PC-9 (cell line): ENCODE results near the gene SAPCD2. TPM values are rescaled to one million over a fixed set of nuclear protein-coding genes. Genes with fewer than 3 reads are reported as not detected.

Source experiments
- BruUV-seq: library from RNA; stranded (reverse); fragments of 400-500 nt; replicated peaks from 2 replicates; lab custom pipeline; 2021; lab: Mats Ljungman, UMichigan
- CTCF ChIA-PET: fragments of 300-600 bp; sonication (Branson Sonifier 250); formaldehyde crosslinking; loops from one replicate; lab custom pipeline; 2022; ENCODE audit warnings: antibody characterized with exemption; lab: Charles Lee
- POLR2A ChIA-PET: fragments of 300-600 bp; sonication (Branson Sonifier 250); formaldehyde crosslinking; loops from one replicate; lab custom pipeline; 2022; ENCODE audit warnings: antibody characterized with exemption; ENCODE audit not compliant: unreplicated experiment; lab: Charles Lee
- DNase-seq, 2 experiments: peaks; one replicate each; pipeline versions ENCODE4 v3.0.0 to v3.0.0-alpha.2; 2015 to 2022; ENCODE audit warnings: mixed read lengths in 1 of 2
- H2AFZ ChIP-seq: fragments of 200-600 bp; sonication (generic); 2 replicates; pipeline ENCODE4 v1.8.1; 2017; ENCODE audit warnings: antibody characterized with exemption
- H3F3A ChIP-seq: fragments of 200-600 bp; sonication (generic); 2 replicates; pipeline ENCODE4 v1.8.1; 2017; ENCODE audit warnings: antibody characterized with exemption, mild to moderate bottlenecking, low read depth; ENCODE audit not compliant: insufficient read depth
- H3K27ac ChIP-seq: fragments of 200-600 bp; sonication (generic); 2 replicates; pipeline ENCODE4 v1.6.1; 2016; ENCODE audit warnings: mixed run types
- H3K27me3 ChIP-seq: fragments of 200-600 bp; sonication (generic); 2 replicates; pipeline ENCODE4 v1.6.1; 2016; ENCODE audit warnings: low read depth, mixed run types; ENCODE audit not compliant: insufficient read depth
- H3K36me3 ChIP-seq: fragments of 200-600 bp; sonication (generic); 2 replicates; pipeline ENCODE4 v1.6.1; 2016; ENCODE audit warnings: low read depth, mixed run types
- H3K4me1 ChIP-seq: fragments of 200-600 bp; sonication (generic); replicated peaks from 2 replicates; pipeline ENCODE4 v1.6.1; 2016; ENCODE audit warnings: mixed run types; ENCODE audit not compliant: insufficient read depth
- H3K4me2 ChIP-seq: fragments of 200-600 bp; sonication (generic); 2 replicates; pipeline ENCODE4 v1.6.1; 2017; ENCODE audit warnings: mixed run types
- H3K4me3 ChIP-seq: fragments of 200-600 bp; sonication (generic); 2 replicates; pipeline ENCODE4 v1.6.1; 2016; ENCODE audit warnings: mixed run types
- H3K79me2 ChIP-seq: fragments of 200-600 bp; sonication (generic); 2 replicates; pipeline ENCODE4 v1.6.1; 2017; ENCODE audit warnings: low read depth, mixed run types
- H3K9me2 ChIP-seq: fragments of 200-600 bp; sonication (generic); 2 replicates; pipeline ENCODE4 v1.8.1; 2017; ENCODE audit warnings: mild to moderate bottlenecking; ENCODE audit not compliant: insufficient read depth
- H3K9me3 ChIP-seq: fragments of 200-600 bp; sonication (generic); 2 replicates; pipeline ENCODE4 v1.8.1; 2016; ENCODE audit warnings: low read depth; ENCODE audit not compliant: insufficient read depth
- H4K20me1 ChIP-seq: fragments of 200-600 bp; sonication (generic); 2 replicates; pipeline ENCODE4 v1.8.1; 2017; ENCODE audit not compliant: insufficient read depth
- EZH2 ChIP-seq: fragments of 200-600 bp; sonication (generic); IDR thresholded peaks from 2 replicates; pipeline ENCODE4 v1.8.0; 2017; ENCODE audit warnings: antibody characterized with exemption, low read depth
- intact Hi-C: fragments of 100-400 bp; cut with micrococcal nuclease; formaldehyde crosslinking; loops from one replicate; pipeline ENCODE4 v1.10.0; 2022; ENCODE audit not compliant: unreplicated experiment
- total RNA-seq: library from RNA; stranded (reverse); gene quantifications from 2 replicates; pipeline ENCODE4 v1.2.3, GENCODE V29; 2021
- TF ChIP-seq, protein P1 (sequence below): fragments of 200-600 bp; sonication (generic); conservative IDR thresholded peaks from 2 replicates; pipeline ENCODE4 v1.6.1; 2017; ENCODE audit warnings: mixed run types, antibody characterized with exemption, mild to moderate bottlenecking, moderate library complexity

The SAPCD2 gene
- total RNA-seq, 1 experiment from 2014 or later = 50.3 TPM

- no peak overlapping the region for H3K4me3 ChIP-seq
- no peak for DNase-seq
- H3K79me2 ChIP-seq = no peaks in the 10 kb centered on the region
- H3K4me1 ChIP-seq = no peaks in the 10 kb centered on the region
- TF ChIP-seq, protein P1, sequence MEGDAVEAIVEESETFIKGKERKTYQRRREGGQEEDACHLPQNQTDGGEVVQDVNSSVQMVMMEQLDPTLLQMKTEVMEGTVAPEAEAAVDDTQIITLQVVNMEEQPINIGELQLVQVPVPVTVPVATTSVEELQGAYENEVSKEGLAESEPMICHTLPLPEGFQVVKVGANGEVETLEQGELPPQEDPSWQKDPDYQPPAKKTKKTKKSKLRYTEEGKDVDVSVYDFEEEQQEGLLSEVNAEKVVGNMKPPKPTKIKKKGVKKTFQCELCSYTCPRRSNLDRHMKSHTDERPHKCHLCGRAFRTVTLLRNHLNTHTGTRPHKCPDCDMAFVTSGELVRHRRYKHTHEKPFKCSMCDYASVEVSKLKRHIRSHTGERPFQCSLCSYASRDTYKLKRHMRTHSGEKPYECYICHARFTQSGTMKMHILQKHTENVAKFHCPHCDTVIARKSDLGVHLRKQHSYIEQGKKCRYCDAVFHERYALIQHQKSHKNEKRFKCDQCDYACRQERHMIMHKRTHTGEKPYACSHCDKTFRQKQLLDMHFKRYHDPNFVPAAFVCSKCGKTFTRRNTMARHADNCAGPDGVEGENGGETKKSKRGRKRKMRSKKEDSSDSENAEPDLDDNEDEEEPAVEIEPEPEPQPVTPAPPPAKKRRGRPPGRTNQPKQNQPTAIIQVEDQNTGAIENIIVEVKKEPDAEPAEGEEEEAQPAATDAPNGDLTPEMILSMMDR = no peak
- no peak for TF ChIP-seq EZH2
- H3K27ac ChIP-seq = no peak overlapping the region
- H3K4me2 ChIP-seq = no peak overlapping the region
- intact Hi-C loops = no loop called here
- H2AFZ ChIP-seq = no peak overlapping the region
- CTCF ChIA-PET = no interaction called here
- POLR2A ChIA-PET = no interaction called here
- H3K27me3 ChIP-seq = no peaks in the 10 kb centered on the region
- BruUV-seq = no TSS peak
- H4K20me1 ChIP-seq = no peaks in the 10 kb centered on the region
- H3K9me2 ChIP-seq = no peaks in the 10 kb centered on the region
- H3K9me3 ChIP-seq = no peaks in the 10 kb centered on the region
- no peaks in the 10 kb centered on the region for H3F3A ChIP-seq
- H3K36me3 ChIP-seq = no peaks in the 10 kb centered on the region
These were observed 54.4 kb downstream of the SAPCD2 start for GRCh38 chr9:137015976-137016375.

GRCh38 chr9:137015540-137015930 lies 54.8 kb downstream of the SAPCD2 start:
- Histone ChIP-seq H3K27ac (no peak overlapping the region), H2AFZ (no peak overlapping the region), H3K4me2 (no peak overlapping the region), H3K4me3 (no peak overlapping the region), H3K4me1 (no peaks in the 10 kb centered on the region), H4K20me1 (no peaks in the 10 kb centered on the region), H3K9me3 (no peaks in the 10 kb centered on the region), H3K27me3 (no peaks in the 10 kb centered on the region), H3K79me2 (no peaks in the 10 kb centered on the region), H3K9me2 (no peaks in the 10 kb centered on the region), H3F3A (no peaks in the 10 kb centered on the region), H3K36me3 (no peaks in the 10 kb centered on the region)
- no peak for DNase-seq
- TF ChIP-seq, protein P1 = no peak
- TF ChIP-seq EZH2 = no peak
- POLR2A ChIA-PET = no interaction called here
- BruUV-seq = no TSS peak
- intact Hi-C loops = no loop called here
- CTCF ChIA-PET = no interaction called here

DNA sequence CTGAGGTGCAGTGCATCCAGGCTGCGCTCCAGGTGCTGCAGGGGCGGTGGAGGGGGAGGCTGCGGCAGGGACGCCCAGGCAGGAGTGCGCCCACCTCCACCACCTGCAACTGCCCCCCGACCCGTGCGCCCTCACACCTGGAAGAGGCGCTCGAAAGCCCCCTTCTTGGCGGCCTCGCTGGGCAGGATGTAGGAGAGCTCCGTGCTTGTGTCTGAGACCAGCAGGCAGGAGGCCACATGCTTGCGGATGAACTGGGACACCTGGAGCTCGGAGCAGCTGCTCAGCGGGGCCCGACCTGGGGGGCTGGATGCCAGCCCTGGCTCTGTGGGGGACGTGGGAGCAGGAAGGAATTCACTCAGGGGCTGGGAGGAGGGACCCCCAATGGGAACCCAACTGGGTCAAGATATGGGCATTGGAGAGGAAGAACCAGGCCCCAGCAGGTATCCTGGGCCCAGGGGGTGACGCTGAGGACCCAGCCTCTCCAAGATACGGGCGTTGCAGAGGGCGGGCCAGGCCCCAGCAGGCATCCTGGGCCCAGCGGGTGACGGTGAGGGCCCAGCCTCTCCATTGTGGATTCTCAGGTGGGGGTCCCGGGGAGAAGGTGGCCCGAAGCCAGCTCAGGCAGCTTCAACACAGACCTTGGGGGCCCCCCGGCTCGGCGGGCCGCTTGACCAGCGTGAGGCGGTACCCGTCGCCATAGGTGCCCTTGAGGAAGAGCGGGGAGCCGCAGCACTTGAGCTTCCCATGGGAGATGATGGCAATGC lies 55.4 kb downstream of the SAPCD2 start:
- H3F3A ChIP-seq = no peaks in the 10 kb centered on the region
- BruUV-seq = no TSS peak
- H4K20me1 ChIP-seq = no peaks in the 10 kb centered on the region
- ChIA-PET CTCF (interaction anchor here (0.7 kb wide), 1 partner anchor 167 kb away, joined by 4 read pairs; no protein-coding TSS in a partner anchor), POLR2A (no interaction called here)
- no peak overlapping the region for H2AFZ ChIP-seq
- no peaks in the 10 kb centered on the region for H3K4me1 ChIP-seq
- TF ChIP-seq EZH2 = no peak
- TF ChIP-seq, protein P1 = no peak
- H3K27ac ChIP-seq = no peak overlapping the region
- no peaks in the 10 kb centered on the region for H3K9me2 ChIP-seq
- H3K4me3 ChIP-seq = no peak overlapping the region
- H3K79me2 ChIP-seq = no peaks in the 10 kb centered on the region
- no peaks in the 10 kb centered on the region for H3K9me3 ChIP-seq
- DNase-seq = no peak
- H3K27me3 ChIP-seq = no peaks in the 10 kb centered on the region
- intact Hi-C loops = no loop called here
- no peaks in the 10 kb centered on the region for H3K36me3 ChIP-seq
- H3K4me2 ChIP-seq = no peak overlapping the region
